CD4-positive, CD25-positive, alpha-beta regulatory T cell (primary cell): ENCODE results near the gene DLX3. TPM values are rescaled to one million over a fixed set of nuclear protein-coding genes. Genes with fewer than 3 reads are reported as not detected.

Source experiments
- ATAC-seq, 2 donors: fragments of 150-1000 bp; cut with Tn5 transposase; one replicate each; pipeline ENCODE4 v1.10.0; 2021; ENCODE audit warnings: low read depth in 2 of 2, moderate number of reproducible peaks in 2 of 2, moderate library complexity in 1 of 2
- DNase-seq, 3 donors: peaks; one replicate each; pipeline versions ENCODE4 v3.0.0 to v3.0.0-alpha.2; 2012 to 2022; ENCODE audit warnings: mixed read lengths in 1 of 3
- H3K27ac ChIP-seq: one replicate; pipeline ENCODE4 v1.7.0; 2013; ENCODE audit warnings: mild to moderate bottlenecking, low read length; ENCODE audit not compliant: insufficient read depth, poor library complexity, severe bottlenecking
- H3K27me3 ChIP-seq: one replicate; pipeline ENCODE4 v1.7.0; 2013; ENCODE audit warnings: low read length; ENCODE audit not compliant: control insufficient read depth, insufficient read depth
- H3K36me3 ChIP-seq: one replicate; pipeline ENCODE4 v1.7.0; 2013; ENCODE audit warnings: mild to moderate bottlenecking, low read length, moderate library complexity; ENCODE audit not compliant: control insufficient read depth, insufficient read depth
- H3K4me1 ChIP-seq: 2 replicates; pipeline ENCODE4 v1.7.0; 2013; ENCODE audit warnings: mild to moderate bottlenecking, low read length; ENCODE audit not compliant: insufficient read depth, control insufficient read depth, poor library complexity, severe bottlenecking
- H3K4me3 ChIP-seq: one replicate; pipeline ENCODE4 v1.7.0; 2013; ENCODE audit warnings: low read depth, mild to moderate bottlenecking, low read length, moderate library complexity
- H3K9me3 ChIP-seq, 2 experiments: 1 replicate in 1 of 2; 2 replicates in 1 of 2; pipeline ENCODE4 v1.7.0; 2013; ENCODE audit warnings: low read length in 2 of 2, mild to moderate bottlenecking in 1 of 2, moderate library complexity in 1 of 2; ENCODE audit not compliant: control insufficient read depth in 2 of 2
- H3K27ac Mint-ChIP-seq, 3 donors: one replicate each; pipeline ENCODE4 v1.8.0; 2020 to 2022; ENCODE audit warnings: mild to moderate bottlenecking in 3 of 3, mixed read lengths in 3 of 3, moderate library complexity in 2 of 3
- H3K27me3 Mint-ChIP-seq: one replicate; pipeline ENCODE4 v1.8.0; 2022; ENCODE audit warnings: mild to moderate bottlenecking, mixed read lengths
- H3K36me3 Mint-ChIP-seq: one replicate; pipeline ENCODE4 v1.8.0; 2020; ENCODE audit warnings: mixed read lengths
- H3K4me1 Mint-ChIP-seq, 4 donors: one replicate each; pipeline ENCODE4 v1.8.0; 2020 to 2022; ENCODE audit warnings: mixed read lengths in 4 of 4, mild to moderate bottlenecking in 1 of 4
- H3K4me3 Mint-ChIP-seq, 4 donors: one replicate each; pipeline ENCODE4 v1.8.0; 2020 to 2022; ENCODE audit warnings: mild to moderate bottlenecking in 4 of 4, mixed read lengths in 4 of 4, moderate library complexity in 3 of 4
- H3K9me3 Mint-ChIP-seq, 7 donors: one replicate each; pipeline ENCODE4 v1.8.0; 2020 to 2022; ENCODE audit warnings: mixed read lengths in 7 of 7, mild to moderate bottlenecking in 3 of 7, moderate library complexity in 2 of 7
- polyA plus RNA-seq, 4 donors: library from polyadenylated mRNA; unstranded; fragments of 300-500 nt; fragmentation: Illumina TruSeq; gene quantifications; one replicate each; pipeline ENCODE4 v1.2.3, GENCODE V29; 2021
- total RNA-seq: library from RNA; stranded (reverse); gene quantifications from one replicate; pipeline ENCODE4 v1.2.3, GENCODE V29; 2022

Gene DLX3
- total and polyA plus RNA-seq, 5 donors from 2014 or later = 0.06 to 0.09 TPM; not detected in 3

DNA sequence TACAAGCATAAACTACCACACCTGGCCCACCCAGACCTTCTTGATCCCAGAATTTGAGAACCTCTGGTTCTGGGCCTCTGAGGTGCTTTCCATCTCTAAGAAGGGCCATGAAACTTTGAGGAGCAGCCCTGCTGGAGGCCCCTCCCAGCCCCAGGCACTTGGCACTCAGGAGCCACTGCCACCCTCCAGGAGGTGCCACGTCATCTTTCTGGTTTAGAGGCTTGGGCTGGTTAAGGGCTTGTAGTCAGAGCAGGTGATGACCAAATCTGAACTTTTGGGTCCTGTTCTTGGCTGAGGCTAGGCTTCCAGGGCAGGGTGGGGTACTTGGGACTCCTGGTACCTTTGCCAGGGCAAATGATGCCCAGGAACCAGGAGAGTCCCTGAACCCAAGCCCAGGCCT, 39.9 kb downstream of the DLX3 start:
- Mint-ChIP-seq H3K27me3 (peaks cover 52% of the 10 kb centered on the region), H3K4me3 (no peak overlapping the region), H3K9me3 (peaks cover 0 to 8% (median 0%) of the 10 kb centered on the region in 7 donors), H3K4me1 (no peaks in the 10 kb centered on the region), H3K36me3 (no peaks in the 10 kb centered on the region), H3K27ac (no peak overlapping the region)
- no peaks in the 10 kb centered on the region for H3K9me3 ChIP-seq
- H3K27me3 ChIP-seq = no peaks in the 10 kb centered on the region
- H3K27ac ChIP-seq = no peak overlapping the region
- ATAC-seq (no peak), DNase-seq (no peak)
- no peaks in the 10 kb centered on the region for H3K4me1 ChIP-seq
- no peaks in the 10 kb centered on the region for H3K36me3 ChIP-seq
- no peak overlapping the region for H3K4me3 ChIP-seq

DNA sequence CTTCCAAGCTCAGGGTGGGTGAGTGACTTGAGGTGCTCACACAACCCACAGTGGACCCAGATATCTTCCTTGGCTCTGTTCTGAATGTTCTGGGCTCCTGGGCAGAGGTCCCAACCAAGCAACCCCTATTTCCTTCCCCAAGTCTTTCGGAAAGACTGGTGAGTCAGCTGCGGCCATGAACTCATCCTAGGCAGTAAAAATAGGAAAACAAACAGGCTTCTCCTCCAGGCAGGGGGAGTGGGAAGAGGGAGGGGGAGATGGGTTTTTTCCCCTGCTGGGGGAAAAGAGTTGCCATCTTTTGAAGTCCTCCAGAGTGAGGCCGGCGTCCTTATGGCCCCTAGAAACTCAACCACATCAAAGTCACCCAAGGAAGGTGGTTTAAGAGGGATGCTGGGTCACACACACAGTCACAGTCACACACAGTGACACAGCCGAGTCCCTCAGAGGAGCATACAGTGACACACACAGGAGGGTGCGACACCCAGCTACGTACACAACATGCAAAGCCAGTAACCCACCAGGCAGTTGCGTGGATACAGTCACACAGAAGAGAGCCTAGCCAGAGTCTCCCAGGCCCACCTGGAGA, 42.0 kb downstream of the DLX3 start:
- Histone ChIP-seq H3K36me3 (no peaks in the 10 kb centered on the region), H3K9me3 (no peaks in the 10 kb centered on the region), H3K4me3 (no peak overlapping the region), H3K27me3 (no peaks in the 10 kb centered on the region), H3K4me1 (no peaks in the 10 kb centered on the region), H3K27ac (no peak overlapping the region)
- no peak for DNase-seq
- Mint-ChIP-seq H3K4me1 (no peaks in the 10 kb centered on the region), H3K27me3 (peaks cover 63% of the 10 kb centered on the region), H3K27ac (no peak overlapping the region), H3K36me3 (no peaks in the 10 kb centered on the region), H3K9me3 (peaks cover 0 to 8% (median 0%) of the 10 kb centered on the region in 7 donors), H3K4me3 (no peak overlapping the region)
- ATAC-seq = no peak

DNA sequence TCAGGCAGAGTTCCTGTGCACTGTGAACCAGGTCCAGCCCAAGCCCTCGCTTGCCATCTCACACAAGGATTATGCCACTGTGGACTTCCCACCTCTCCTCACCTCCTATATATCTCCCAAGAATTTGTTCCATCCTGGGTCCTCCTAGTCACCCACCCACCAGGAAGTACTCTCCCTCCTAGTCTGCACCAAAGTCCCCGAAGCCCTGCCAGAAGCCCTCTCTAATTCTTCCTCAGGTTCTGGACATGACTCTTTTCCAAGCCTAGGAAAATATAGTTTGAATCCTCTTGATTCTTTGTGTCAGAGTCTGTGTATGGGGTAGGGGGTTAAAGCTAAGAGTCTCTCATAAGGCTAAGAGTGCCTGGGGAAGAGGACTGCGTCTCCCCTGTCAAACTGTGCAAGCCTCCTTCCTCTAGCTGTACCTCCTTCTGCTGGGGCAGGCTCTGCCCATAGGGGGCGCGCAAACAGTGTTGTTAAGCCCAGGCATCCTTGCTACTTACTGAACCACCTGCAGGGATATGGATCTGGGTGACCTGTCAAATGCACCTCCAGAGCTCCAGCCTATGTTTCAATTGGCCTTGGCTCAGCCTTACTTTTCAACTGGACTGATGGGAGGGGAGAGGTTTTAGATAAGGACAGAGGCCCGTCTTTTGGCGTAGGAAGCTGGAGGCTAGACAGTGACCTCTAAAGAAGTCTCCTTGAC, 42.7 kb downstream of the DLX3 start:
- Mint-ChIP-seq H3K4me1 (no peaks in the 10 kb centered on the region), H3K27me3 (peaks cover 60% of the 10 kb centered on the region), H3K9me3 (peaks cover 0 to 8% (median 0%) of the 10 kb centered on the region in 7 donors), H3K36me3 (no peaks in the 10 kb centered on the region), H3K4me3 (peak overlapping the region in 1 of 4 donors; percentile 48), H3K27ac (no peak overlapping the region)
- H3K27ac ChIP-seq = no peak overlapping the region
- DNase-seq = peak; percentile 56 to 78 (median 73)
- no peaks in the 10 kb centered on the region for H3K27me3 ChIP-seq
- peak; percentile 75 to 81 for ATAC-seq
- H3K36me3 ChIP-seq = no peaks in the 10 kb centered on the region
- H3K9me3 ChIP-seq = no peaks in the 10 kb centered on the region
- H3K4me1 ChIP-seq = no peaks in the 10 kb centered on the region
- H3K4me3 ChIP-seq = no peak overlapping the region

DNA sequence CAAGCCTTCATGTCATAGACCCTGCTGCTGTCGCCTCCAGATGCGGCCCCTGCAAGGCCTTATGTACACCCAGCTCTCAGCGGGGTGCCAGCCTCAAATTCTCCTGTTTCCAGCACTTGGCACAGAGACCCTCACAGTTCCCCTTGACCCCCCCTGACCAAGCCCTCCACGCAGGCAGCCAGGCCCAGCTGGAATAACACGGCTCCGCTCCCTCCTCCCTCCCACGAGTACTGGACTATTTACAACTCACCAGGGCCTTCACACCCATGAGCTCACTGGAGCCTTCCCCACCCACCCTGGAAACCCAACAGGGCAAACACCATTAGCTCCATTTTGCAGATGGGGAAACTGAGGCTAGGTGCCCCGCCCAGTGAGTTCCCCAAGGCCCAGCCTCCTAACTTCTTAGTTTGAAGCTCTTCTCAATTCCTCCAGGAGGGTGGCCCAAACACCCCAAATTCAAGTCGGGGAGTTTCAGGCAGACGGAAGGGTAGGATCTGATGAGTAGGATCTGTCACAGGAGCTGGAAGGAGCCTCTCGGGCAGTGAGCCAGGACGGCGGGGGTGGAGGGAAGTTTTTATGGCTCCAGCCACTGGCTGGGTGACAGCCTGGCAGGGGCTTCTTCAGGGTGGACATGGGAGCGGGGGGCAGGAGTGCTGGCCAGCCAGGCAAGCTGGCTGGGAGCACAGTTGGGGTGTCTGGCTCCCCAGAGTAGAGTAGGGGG, 43.5 kb downstream of the DLX3 start:
- peaks cover 52% of the 10 kb centered on the region for H3K27me3 Mint-ChIP-seq
- Histone ChIP-seq H3K9me3 (no peaks in the 10 kb centered on the region), H3K27ac (no peak overlapping the region), H3K4me1 (no peaks in the 10 kb centered on the region), H3K27me3 (no peaks in the 10 kb centered on the region), H3K36me3 (no peaks in the 10 kb centered on the region), H3K4me3 (no peak overlapping the region)
- no peaks in the 10 kb centered on the region for H3K36me3 Mint-ChIP-seq
- no peak overlapping the region for H3K27ac Mint-ChIP-seq
- DNase-seq (no peak), ATAC-seq (no peak)
- no peaks in the 10 kb centered on the region for H3K4me1 Mint-ChIP-seq
- H3K9me3 Mint-ChIP-seq = peaks cover 0 to 3% (median 0%) of the 10 kb centered on the region in 7 donors
- peak overlapping the region in 1 of 4 donors; percentile 54 for H3K4me3 Mint-ChIP-seq

DNA sequence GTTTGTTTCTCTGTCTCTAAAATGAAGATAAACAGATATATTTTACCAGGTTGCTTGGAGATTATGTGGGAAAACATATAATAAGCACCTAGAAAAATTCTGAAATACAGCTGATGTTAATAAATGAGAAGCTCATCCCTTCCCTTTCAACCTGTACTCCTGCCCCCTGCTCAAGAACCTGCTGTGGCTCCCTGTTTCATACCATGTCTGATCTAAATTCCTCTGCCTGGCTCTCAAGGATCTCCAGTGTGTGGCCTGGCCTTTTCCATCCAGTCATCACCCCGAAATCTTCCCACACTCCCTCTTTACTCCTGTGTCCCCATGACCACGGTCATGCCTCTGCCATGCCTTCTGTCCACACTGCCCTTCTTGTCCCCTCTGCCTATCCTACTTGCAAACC, 45.4 kb downstream of the DLX3 start:
- no peak overlapping the region for H3K4me3 Mint-ChIP-seq

DNA sequence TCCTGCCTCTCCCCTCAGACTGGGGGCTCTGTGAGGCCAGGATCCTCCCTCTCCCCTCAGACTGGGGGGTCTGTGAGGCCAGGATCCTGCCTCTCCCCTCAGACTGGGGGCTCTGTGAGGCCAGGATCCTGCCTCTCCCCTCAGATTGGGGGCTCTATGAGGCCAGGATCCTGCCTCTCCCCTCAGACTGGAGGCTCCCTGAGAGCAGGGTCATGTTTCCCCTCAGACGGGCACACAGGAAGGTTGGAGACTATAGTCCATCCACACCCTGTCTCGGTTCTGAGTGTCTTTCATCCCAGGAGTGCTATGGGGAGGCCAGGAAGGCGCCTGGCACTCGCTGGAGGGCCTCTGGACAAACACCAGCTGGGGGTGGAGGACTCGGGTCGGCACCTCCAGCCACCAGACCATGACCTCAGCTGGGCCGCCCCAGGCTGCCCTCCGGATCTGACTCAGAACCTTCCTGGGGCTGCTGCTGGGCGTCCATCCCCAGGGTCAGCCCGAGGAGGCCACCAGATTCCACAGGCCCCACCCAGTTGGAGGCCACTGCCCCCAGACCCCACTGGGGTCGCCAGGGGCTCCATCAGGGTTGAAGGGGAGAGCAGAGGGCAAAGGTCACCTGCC, 48.0 kb downstream of the DLX3 start:
- no peak for ATAC-seq
- no peaks in the 10 kb centered on the region for H3K36me3 ChIP-seq

More for the DNA sequence above, 45.4 kb downstream of the DLX3 start:
- Histone ChIP-seq H3K9me3 (no peaks in the 10 kb centered on the region), H3K4me1 (no peaks in the 10 kb centered on the region), H3K27ac (no peak overlapping the region), H3K27me3 (no peaks in the 10 kb centered on the region), H3K4me3 (no peak overlapping the region), H3K36me3 (no peaks in the 10 kb centered on the region)
- Mint-ChIP-seq H3K9me3 (peaks cover 0 to 3% (median 0%) of the 10 kb centered on the region in 7 donors), H3K27me3 (peaks cover 50% of the 10 kb centered on the region), H3K27ac (peak overlapping the region in 1 of 3 donors; percentile 78), H3K36me3 (no peaks in the 10 kb centered on the region), H3K4me1 (no peaks in the 10 kb centered on the region)
- ATAC-seq (no peak), DNase-seq (no peak)

DNA sequence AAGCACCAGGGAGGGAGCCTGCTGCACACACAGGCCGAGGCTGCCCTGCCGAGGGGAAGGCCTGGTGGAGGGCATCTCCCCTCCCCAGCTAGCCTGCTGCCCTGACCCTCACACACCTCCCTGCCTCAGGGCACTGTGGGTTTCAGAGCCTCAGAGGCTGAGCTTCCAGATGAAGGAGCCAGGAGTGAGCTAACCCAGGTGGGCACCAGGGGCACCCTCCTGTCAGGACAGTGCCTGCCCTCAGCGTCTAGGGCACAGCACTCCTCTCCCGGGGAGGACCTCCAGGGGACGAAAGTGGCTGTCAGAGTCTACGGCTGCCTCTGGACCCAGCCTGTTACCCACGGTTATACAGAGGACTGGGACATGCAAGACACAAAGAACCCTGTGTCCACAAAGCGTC, 48.8 kb downstream of the DLX3 start:
- no peak for DNase-seq
- Histone ChIP-seq H3K9me3 (no peaks in the 10 kb centered on the region), H3K27ac (no peak overlapping the region), H3K27me3 (no peaks in the 10 kb centered on the region), H3K36me3 (no peaks in the 10 kb centered on the region), H3K4me1 (no peaks in the 10 kb centered on the region), H3K4me3 (no peak overlapping the region)
- no peak overlapping the region for H3K27ac Mint-ChIP-seq
- peaks cover 49% of the 10 kb centered on the region for H3K27me3 Mint-ChIP-seq
- H3K36me3 Mint-ChIP-seq = no peaks in the 10 kb centered on the region
- no peak overlapping the region for H3K4me3 Mint-ChIP-seq
- H3K9me3 Mint-ChIP-seq = peaks cover 0 to 2% (median 0%) of the 10 kb centered on the region in 7 donors
- no peak for ATAC-seq
- no peaks in the 10 kb centered on the region for H3K4me1 Mint-ChIP-seq

More for the DNA sequence above, 48.0 kb downstream of the DLX3 start:
- no peak overlapping the region for H3K27ac ChIP-seq
- H3K4me3 ChIP-seq = no peak overlapping the region
- DNase-seq = no peak
- Mint-ChIP-seq H3K36me3 (no peaks in the 10 kb centered on the region), H3K9me3 (peaks cover 0 to 2% (median 0%) of the 10 kb centered on the region in 7 donors), H3K27ac (no peak overlapping the region), H3K4me3 (no peak overlapping the region), H3K4me1 (no peaks in the 10 kb centered on the region), H3K27me3 (peaks cover 48% of the 10 kb centered on the region)
- H3K9me3 ChIP-seq = no peaks in the 10 kb centered on the region
- no peaks in the 10 kb centered on the region for H3K4me1 ChIP-seq
- H3K27me3 ChIP-seq = no peaks in the 10 kb centered on the region
